Spleen (tissue), 7 donors: Measurements from ENCODE around the gene UBR4.

ENCODE experiments used
- POLR2A ChIP-seq, 3 donors: fragments of 450-650 bp; IDR thresholded peaks; one replicate each; pipeline ENCODE4 v1.5.1; 2017; ENCODE audit warnings: antibody characterized with exemption in 3 of 3, mild to moderate bottlenecking in 1 of 3
- TF ChIP-seq, protein P1 (sequence below), 11 experiments: fragments of 200-600 bp in 7 of 11; fragments of 450-650 bp in 4 of 11; sonication (generic) in 4 of 11; IDR thresholded peaks in 8 of 11; conservative IDR thresholded peaks in 3 of 11; 1 replicate in 7 of 11; 2 replicates in 4 of 11; pipeline versions ENCODE4 v1.4.0 to v1.8.0; 2016 to 2021; ENCODE audit warnings: antibody characterized with exemption in 11 of 11, inconsistent platforms in 4 of 11, mild to moderate bottlenecking in 1 of 11
- donor health status: DM: no; HTN: no; CAD: no; lungs with moderate emphysema.
- donor health status: DM: no; HTN: no; CAD: no.
- donor health status: DM: no; HTN: no; CAD: no.

GRCh38 chr1:19040010-19040680 lies 169.9 kb downstream of the UBR4 start:
- TF ChIP-seq, protein P1, sequence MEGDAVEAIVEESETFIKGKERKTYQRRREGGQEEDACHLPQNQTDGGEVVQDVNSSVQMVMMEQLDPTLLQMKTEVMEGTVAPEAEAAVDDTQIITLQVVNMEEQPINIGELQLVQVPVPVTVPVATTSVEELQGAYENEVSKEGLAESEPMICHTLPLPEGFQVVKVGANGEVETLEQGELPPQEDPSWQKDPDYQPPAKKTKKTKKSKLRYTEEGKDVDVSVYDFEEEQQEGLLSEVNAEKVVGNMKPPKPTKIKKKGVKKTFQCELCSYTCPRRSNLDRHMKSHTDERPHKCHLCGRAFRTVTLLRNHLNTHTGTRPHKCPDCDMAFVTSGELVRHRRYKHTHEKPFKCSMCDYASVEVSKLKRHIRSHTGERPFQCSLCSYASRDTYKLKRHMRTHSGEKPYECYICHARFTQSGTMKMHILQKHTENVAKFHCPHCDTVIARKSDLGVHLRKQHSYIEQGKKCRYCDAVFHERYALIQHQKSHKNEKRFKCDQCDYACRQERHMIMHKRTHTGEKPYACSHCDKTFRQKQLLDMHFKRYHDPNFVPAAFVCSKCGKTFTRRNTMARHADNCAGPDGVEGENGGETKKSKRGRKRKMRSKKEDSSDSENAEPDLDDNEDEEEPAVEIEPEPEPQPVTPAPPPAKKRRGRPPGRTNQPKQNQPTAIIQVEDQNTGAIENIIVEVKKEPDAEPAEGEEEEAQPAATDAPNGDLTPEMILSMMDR (IDR thresholded peaks at IDR 0.05 in 8 of 11, conservative IDR thresholded peaks at IDR 0.05 in 3 of 11): no peak
- TF ChIP-seq POLR2A (IDR thresholded peaks at IDR 0.05): no peak
